Trophoblast cell (in vitro differentiated cells and primary cell): ENCODE results near the gene TXNL4A.

Experiments used
- DNase-seq, 2 donors: peaks; one replicate each; pipeline ENCODE4 v3.0.0-alpha.2; 2016
- H2AFZ ChIP-seq: 2 replicates; pipeline ENCODE4 v1.6.1; 2013; ENCODE audit warnings: low read length, moderate library complexity, mild to moderate bottlenecking; ENCODE audit not compliant: insufficient read depth, poor library complexity
- H2AK5ac ChIP-seq: 2 replicates; pipeline ENCODE4 v1.6.1; 2013; ENCODE audit warnings: mild to moderate bottlenecking, low read length
- H2BK120ac ChIP-seq: 2 replicates; pipeline ENCODE4 v1.6.1; 2013; ENCODE audit warnings: low read length, mild to moderate bottlenecking, moderate library complexity; ENCODE audit not compliant: insufficient read depth, poor library complexity
- H2BK12ac ChIP-seq: 2 replicates; pipeline ENCODE4 v1.6.1; 2013; ENCODE audit warnings: mild to moderate bottlenecking, low read length, moderate library complexity
- H2BK5ac ChIP-seq: 2 replicates; pipeline ENCODE4 v1.6.1; 2013; ENCODE audit warnings: low read length, low read depth, moderate library complexity, mild to moderate bottlenecking; ENCODE audit not compliant: poor library complexity
- H3K14ac ChIP-seq: 2 replicates; pipeline ENCODE4 v1.6.1; 2013; ENCODE audit warnings: mild to moderate bottlenecking, low read length
- H3K18ac ChIP-seq: 2 replicates; pipeline ENCODE4 v1.6.1; 2013; ENCODE audit warnings: mild to moderate bottlenecking, low read length
- H3K23ac ChIP-seq: 2 replicates; pipeline ENCODE4 v1.6.1; 2013; ENCODE audit warnings: low read length
- H3K27ac ChIP-seq: 2 replicates; pipeline ENCODE4 v1.5.1; 2013; ENCODE audit warnings: low read depth, mild to moderate bottlenecking, inconsistent platforms, low read length, moderate library complexity
- H3K27me3 ChIP-seq: 2 replicates; pipeline ENCODE4 v1.6.1; 2013; ENCODE audit warnings: inconsistent platforms, mild to moderate bottlenecking, low read length, moderate library complexity; ENCODE audit not compliant: insufficient read depth
- H3K36me3 ChIP-seq, 2 experiments: 1 replicate in 1 of 2; 2 replicates in 1 of 2; pipeline ENCODE4 v1.6.1; 2013; ENCODE audit warnings: low read length in 2 of 2, mild to moderate bottlenecking in 2 of 2, moderate library complexity in 1 of 2; ENCODE audit not compliant: insufficient read depth in 2 of 2, control insufficient read depth in 1 of 2
- H3K4ac ChIP-seq: 2 replicates; pipeline ENCODE4 v1.6.1; 2013; ENCODE audit warnings: low read depth, mild to moderate bottlenecking, low read length, moderate library complexity
- H3K4me1 ChIP-seq, 2 experiments: 1 replicate in 1 of 2; 2 replicates in 1 of 2; pipeline ENCODE4 v1.6.1; 2013; ENCODE audit warnings: low read length in 2 of 2, mild to moderate bottlenecking in 2 of 2, moderate library complexity in 1 of 2; ENCODE audit not compliant: insufficient read depth in 2 of 2, control insufficient read depth in 1 of 2
- H3K4me2 ChIP-seq: 2 replicates; pipeline ENCODE4 v1.6.1; 2013; ENCODE audit warnings: inconsistent platforms, mild to moderate bottlenecking, low read length, moderate library complexity
- H3K4me3 ChIP-seq: 2 replicates; pipeline ENCODE4 v1.5.1; 2013; ENCODE audit warnings: mild to moderate bottlenecking, low read depth, low read length, inconsistent platforms
- H3K79me1 ChIP-seq: one replicate; pipeline ENCODE4 v1.6.1; 2013; ENCODE audit warnings: low read length
- H3K79me2 ChIP-seq: 2 replicates; pipeline ENCODE4 v1.6.1; 2013; ENCODE audit warnings: low read length, mild to moderate bottlenecking; ENCODE audit not compliant: control insufficient read depth, insufficient read depth, poor library complexity
- H3K9ac ChIP-seq: 2 replicates; pipeline ENCODE4 v1.6.1; 2013; ENCODE audit warnings: mild to moderate bottlenecking, low read length
- H3K9me3 ChIP-seq: 2 replicates; pipeline ENCODE4 v1.6.1; 2013; ENCODE audit warnings: low read depth, mild to moderate bottlenecking, control low read depth, inconsistent platforms, low read length; ENCODE audit not compliant: insufficient read depth
- H4K12ac ChIP-seq: 2 replicates; pipeline ENCODE4 v1.6.1; 2013; ENCODE audit warnings: low read depth, mild to moderate bottlenecking, low read length, moderate library complexity
- H4K8ac ChIP-seq: 2 replicates; pipeline ENCODE4 v1.6.1; 2013; ENCODE audit warnings: low read depth, mild to moderate bottlenecking, low read length, moderate library complexity
- H4K91ac ChIP-seq: one replicate; pipeline ENCODE4 v1.6.1; 2013; ENCODE audit warnings: low read depth, mild to moderate bottlenecking, low read length, moderate library complexity
- WGBS: extraction: QIAGEN DNeasy Blood & Tissue Kit; methylation state at CpG from one replicate; pipeline ENCODE4 v1.1.7; 2013; ENCODE audit warnings: missing lambda C conversion rate; ENCODE audit not compliant: insufficient read length, insufficient coverage; ENCODE audit errors: extremely low coverage; 5-methylcytosine and 5-hydroxymethylcytosine counted together

TXNL4A gene

GRCh38 chr18:79936641-79937040, 51.7 kb downstream of the TXNL4A start:
- Histone ChIP-seq H3K4me2 (no peak overlapping the region), H3K18ac (no peak overlapping the region), H3K4ac (no peak overlapping the region), H3K9ac (no peak overlapping the region), H4K91ac (no peak overlapping the region), H2AFZ (no peak overlapping the region), H2BK12ac (no peak overlapping the region), H3K4me1 (peaks cover 0 to 4% of the 10 kb centered on the region in 2 experiments), H2BK120ac (no peak overlapping the region), H3K4me3 (no peak overlapping the region), H2BK5ac (no peak overlapping the region), H4K12ac (no peak overlapping the region), H3K23ac (no peak overlapping the region), H3K36me3 (peaks cover 8 to 9% of the 10 kb centered on the region in 2 experiments), H2AK5ac (no peak overlapping the region), H3K27ac (no peak overlapping the region), H3K79me1 (no peaks in the 10 kb centered on the region), H3K27me3 (no peaks in the 10 kb centered on the region), H4K8ac (no peak overlapping the region), H3K14ac (no peak overlapping the region), H3K79me2 (no peaks in the 10 kb centered on the region), H3K9me3 (peaks cover 2% of the 10 kb centered on the region)
- WGBS: no CpG with 5 or more reads among the region's 12 CpGs
- no peak for DNase-seq

GRCh38 chr18:79935925-79936324, 52.4 kb downstream of the TXNL4A start:
- H4K91ac ChIP-seq: no peak overlapping the region

GRCh38 chr18:79935499-79935898, 52.9 kb downstream of the TXNL4A start:
- H3K4ac ChIP-seq: no peak overlapping the region
- H3K14ac ChIP-seq: no peak overlapping the region
- no peak overlapping the region for H4K91ac ChIP-seq
- no peak overlapping the region for H4K8ac ChIP-seq
- no CpG with 5 or more reads among the region's 3 CpGs for WGBS
- no peaks in the 10 kb centered on the region for H3K27me3 ChIP-seq
- H3K9me3 ChIP-seq: peaks cover 2% of the 10 kb centered on the region
- H2BK120ac ChIP-seq: no peak overlapping the region
- no peak for DNase-seq
- no peaks in the 10 kb centered on the region for H3K79me2 ChIP-seq
- H3K4me1 ChIP-seq: peaks cover 0 to 4% of the 10 kb centered on the region in 2 experiments
- H3K27ac ChIP-seq: no peak overlapping the region
- no peak overlapping the region for H3K23ac ChIP-seq
- H4K12ac ChIP-seq: no peak overlapping the region
- no peak overlapping the region for H2BK12ac ChIP-seq
- no peak overlapping the region for H3K9ac ChIP-seq
- no peak overlapping the region for H2AK5ac ChIP-seq
- H2AFZ ChIP-seq: no peak overlapping the region
- H3K18ac ChIP-seq: no peak overlapping the region
- H3K4me3 ChIP-seq: no peak overlapping the region
- H2BK5ac ChIP-seq: no peak overlapping the region
- no peaks in the 10 kb centered on the region for H3K79me1 ChIP-seq
- H3K36me3 ChIP-seq: peaks cover 2 to 4% of the 10 kb centered on the region in 2 experiments
- no peak overlapping the region for H3K4me2 ChIP-seq

More at GRCh38 chr18:79935925-79936324, 52.4 kb downstream of the TXNL4A start:
- Histone ChIP-seq H3K27ac (no peak overlapping the region), H3K4me3 (no peak overlapping the region), H3K9ac (no peak overlapping the region), H4K12ac (no peak overlapping the region), H4K8ac (no peak overlapping the region), H2BK120ac (no peak overlapping the region), H2AK5ac (no peak overlapping the region), H3K79me2 (no peaks in the 10 kb centered on the region), H2BK12ac (no peak overlapping the region), H3K23ac (no peak overlapping the region), H3K14ac (no peak overlapping the region), H3K4ac (no peak overlapping the region), H3K27me3 (no peaks in the 10 kb centered on the region), H3K4me2 (no peak overlapping the region), H3K36me3 (peaks cover 2 to 4% of the 10 kb centered on the region in 2 experiments), H3K18ac (no peak overlapping the region), H2AFZ (no peak overlapping the region), H3K79me1 (no peaks in the 10 kb centered on the region), H3K9me3 (peaks cover 2% of the 10 kb centered on the region), H2BK5ac (no peak overlapping the region), H3K4me1 (peaks cover 0 to 4% of the 10 kb centered on the region in 2 experiments)
- WGBS: no CpG with 5 or more reads among the region's 6 CpGs
- DNase-seq: no peak

GRCh38 chr18:79935098-79935480, 53.3 kb downstream of the TXNL4A start:
- no peak overlapping the region for H2AFZ ChIP-seq
- H3K4ac ChIP-seq: no peak overlapping the region
- no peaks in the 10 kb centered on the region for H3K27me3 ChIP-seq
- H2BK5ac ChIP-seq: no peak overlapping the region
- H3K79me2 ChIP-seq: no peaks in the 10 kb centered on the region
- no peak overlapping the region for H4K8ac ChIP-seq
- H3K27ac ChIP-seq: no peak overlapping the region
- no peak overlapping the region for H3K4me3 ChIP-seq
- H3K9me3 ChIP-seq: peaks cover 2% of the 10 kb centered on the region
- H2AK5ac ChIP-seq: no peak overlapping the region
- no peak overlapping the region for H2BK120ac ChIP-seq
- no peak overlapping the region for H3K9ac ChIP-seq
- WGBS: no CpG with 5 or more reads among the region's 5 CpGs
- no peak overlapping the region for H4K12ac ChIP-seq
- H3K14ac ChIP-seq: no peak overlapping the region
- H3K4me2 ChIP-seq: no peak overlapping the region
- H3K79me1 ChIP-seq: no peaks in the 10 kb centered on the region
- DNase-seq: no peak
- no peak overlapping the region for H3K18ac ChIP-seq
- peaks cover 0 to 4% of the 10 kb centered on the region in 2 experiments for H3K4me1 ChIP-seq
- H4K91ac ChIP-seq: no peak overlapping the region
- no peak overlapping the region for H3K23ac ChIP-seq
- H2BK12ac ChIP-seq: no peak overlapping the region
- H3K36me3 ChIP-seq: peaks cover 2 to 4% of the 10 kb centered on the region in 2 experiments
